ENCODE data around the gene PRR35.

GRCh38 chr16:528111-529011, 31.8 kb upstream of the PRR35 start:
- TF ChIP-seq, protein P1, sequence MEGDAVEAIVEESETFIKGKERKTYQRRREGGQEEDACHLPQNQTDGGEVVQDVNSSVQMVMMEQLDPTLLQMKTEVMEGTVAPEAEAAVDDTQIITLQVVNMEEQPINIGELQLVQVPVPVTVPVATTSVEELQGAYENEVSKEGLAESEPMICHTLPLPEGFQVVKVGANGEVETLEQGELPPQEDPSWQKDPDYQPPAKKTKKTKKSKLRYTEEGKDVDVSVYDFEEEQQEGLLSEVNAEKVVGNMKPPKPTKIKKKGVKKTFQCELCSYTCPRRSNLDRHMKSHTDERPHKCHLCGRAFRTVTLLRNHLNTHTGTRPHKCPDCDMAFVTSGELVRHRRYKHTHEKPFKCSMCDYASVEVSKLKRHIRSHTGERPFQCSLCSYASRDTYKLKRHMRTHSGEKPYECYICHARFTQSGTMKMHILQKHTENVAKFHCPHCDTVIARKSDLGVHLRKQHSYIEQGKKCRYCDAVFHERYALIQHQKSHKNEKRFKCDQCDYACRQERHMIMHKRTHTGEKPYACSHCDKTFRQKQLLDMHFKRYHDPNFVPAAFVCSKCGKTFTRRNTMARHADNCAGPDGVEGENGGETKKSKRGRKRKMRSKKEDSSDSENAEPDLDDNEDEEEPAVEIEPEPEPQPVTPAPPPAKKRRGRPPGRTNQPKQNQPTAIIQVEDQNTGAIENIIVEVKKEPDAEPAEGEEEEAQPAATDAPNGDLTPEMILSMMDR (IDR thresholded peaks at IDR 0.05; ENCODE audit: insufficient read depth, low read length): no peak
- TF ChIP-seq POLR2AphosphoS5 (IDR thresholded peaks at IDR 0.05; ENCODE audit: low read depth) (no peak; the same call in 1 of the 2 replicates), GABPA (IDR thresholded peaks at IDR 0.05; ENCODE audit: low read depth) (no peak), REST (IDR thresholded peaks at IDR 0.05; ENCODE audit: insufficient replicate concordance, low read depth) (no peak)
